HG03342 (cell line): ENCODE results near the gene CD300C.
"Not testable (repeated sequence)": the region's sequence is repeated elsewhere in the genome, so short reads cannot be mapped to it uniquely, and the experiment has no call there.

Source experiments
- ATAC-seq: cut with Tn5 transposase; IDR thresholded peaks from one replicate; pipeline ENCODE4 v1.9.1; 2021; ENCODE audit warnings: mild to moderate bottlenecking, moderate library complexity; ENCODE audit not compliant: unreplicated experiment

Gene CD300C

DNA sequence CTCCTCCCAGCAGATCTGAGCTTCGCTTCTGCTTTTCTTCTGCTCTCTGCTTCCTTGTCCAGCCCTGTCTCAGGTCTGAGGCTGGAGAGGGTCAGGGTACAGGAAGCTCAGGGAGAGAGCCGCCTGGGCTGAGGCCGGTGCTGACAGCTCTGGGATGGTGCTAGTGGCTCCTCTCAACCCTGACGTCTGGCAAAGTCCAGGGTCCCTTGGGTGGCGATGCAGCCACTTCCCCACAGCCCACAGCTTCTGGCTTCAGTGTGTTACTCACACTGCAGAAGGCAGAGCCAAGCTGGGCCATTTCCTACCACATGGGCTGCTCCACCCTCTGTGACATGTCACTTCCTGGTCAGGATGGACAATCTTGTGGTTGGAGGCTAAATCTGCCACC lies at the start of gene CD300C:
Gene CD300C, minus strand, starts transcription at position 273 of the 388 bp plus-strand sequence. CDS start 333 bp downstream, outside the sequence.
- ATAC-seq = no peak

DNA sequence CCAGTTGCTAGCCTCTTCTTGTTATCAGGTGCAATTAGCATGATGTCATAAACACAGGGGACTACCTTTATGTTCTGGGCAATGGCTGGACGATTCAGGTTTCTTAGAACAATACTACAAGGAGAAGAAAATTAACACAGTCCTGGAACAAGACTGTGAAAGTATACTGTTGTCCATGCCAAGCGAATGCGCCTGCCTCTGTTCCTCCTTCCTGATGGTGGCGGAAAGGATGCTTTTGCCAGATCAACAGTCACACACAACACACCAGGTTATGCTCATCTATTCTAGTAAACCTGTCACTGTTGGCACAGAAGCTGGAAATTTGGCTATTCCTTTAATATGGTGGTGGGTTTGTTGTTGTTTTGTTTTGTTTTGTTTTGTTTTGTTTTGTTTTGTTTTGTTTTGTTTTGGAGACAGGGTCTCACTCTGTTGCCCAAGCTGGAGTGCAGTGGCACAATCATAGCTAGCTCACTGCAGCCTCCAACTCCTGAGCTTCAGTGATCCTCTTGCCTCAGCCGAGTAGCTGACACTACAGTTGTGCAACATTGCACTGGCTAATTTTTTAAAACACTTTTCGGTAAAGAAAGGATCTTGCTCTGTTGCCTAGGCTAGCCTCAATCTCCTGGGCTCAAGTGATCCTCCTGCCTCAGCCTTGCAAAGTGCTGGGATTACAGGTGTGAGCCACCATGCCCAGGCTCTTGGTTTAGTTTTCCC lies 49.3 kb upstream of the CD300C start:
- ATAC-seq = no peak

DNA sequence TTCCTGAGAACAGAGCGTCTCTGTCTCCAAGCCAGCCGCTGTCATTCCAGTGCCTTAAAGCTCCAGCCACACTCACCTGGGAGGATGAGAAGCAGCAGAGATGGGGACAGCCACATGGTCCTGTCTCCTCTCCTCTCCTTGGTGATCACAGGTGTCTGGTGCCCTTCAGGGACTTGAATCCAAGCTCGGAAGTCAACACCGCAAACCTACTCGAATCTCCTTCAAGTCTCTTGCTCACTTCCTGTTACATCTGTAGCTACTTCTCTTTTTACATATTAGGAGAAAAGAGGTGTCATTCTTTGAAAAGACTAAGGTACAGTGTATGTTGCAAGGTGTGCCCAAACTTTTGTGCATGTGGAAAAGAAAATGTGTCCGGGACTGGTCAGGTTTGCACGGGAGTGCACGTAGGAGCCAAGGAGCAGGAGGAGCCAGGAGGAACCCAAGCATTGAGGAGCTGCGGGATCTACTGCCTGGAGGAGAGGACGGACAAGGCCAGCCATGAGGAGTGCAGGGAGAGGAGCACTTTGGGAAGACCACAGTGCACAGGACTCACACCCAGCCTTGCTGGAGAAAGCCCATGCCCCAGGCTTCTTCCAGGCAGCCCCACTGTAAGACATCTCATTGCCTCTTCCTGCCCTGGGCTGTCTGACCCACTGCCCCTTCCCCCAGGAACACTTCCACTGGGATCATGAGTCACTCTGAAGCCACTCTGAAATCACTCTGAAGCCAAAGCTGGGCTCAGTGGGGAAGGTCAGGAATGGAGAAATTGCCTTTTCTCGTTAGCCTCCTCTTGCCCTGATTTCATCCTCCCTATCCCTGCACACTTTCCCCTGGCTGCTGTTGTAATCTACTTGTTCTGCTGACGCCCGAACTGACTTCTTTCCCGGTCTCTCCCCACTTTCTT lies 46.4 kb upstream of the CD300C start, which contains the start of gene CD300LD:
Gene CD300LD, minus strand, starts transcription at position 197 of the 904 bp plus-strand sequence. Its CDS starts 81 bp downstream, at position 116.
- ATAC-seq = no peak

DNA sequence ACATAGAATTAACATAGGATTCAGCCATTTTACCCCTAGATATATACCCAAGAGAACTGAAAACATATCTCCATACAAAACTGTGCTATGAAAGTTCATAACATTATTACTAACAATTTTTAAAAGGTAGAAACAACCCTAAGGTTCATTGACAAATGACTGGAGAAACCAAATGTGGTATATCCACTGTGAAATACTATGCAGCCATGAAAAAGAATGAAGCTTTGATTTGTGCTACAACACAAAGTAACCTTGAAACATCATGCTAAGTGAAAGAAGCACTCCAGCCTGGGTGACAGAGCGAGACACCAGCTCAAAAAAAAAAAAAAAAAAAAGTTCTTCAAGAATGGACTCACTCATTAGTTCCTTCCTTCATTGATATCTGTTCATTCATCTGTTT lies 45.6 kb upstream of the CD300C start:
- no peak for ATAC-seq

DNA sequence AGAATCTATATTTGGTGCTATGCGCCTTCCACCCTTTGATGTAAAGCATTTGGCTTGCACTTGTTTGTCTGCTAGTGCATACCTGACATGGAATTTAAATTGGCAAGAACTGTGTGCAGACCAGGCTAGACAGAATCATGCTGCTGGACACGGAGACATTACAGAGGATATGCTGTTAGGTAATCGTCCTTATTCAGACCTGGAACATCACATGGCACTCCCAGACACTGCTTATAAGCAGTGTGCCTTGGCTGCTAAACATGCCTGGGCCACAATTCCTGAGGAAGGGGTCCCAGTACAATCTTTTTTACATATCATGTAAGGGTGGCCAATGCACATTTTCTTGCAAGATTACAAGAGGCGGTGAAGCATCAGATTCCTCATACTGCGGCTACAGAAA lies 39.8 kb upstream of the CD300C start:
- no peak for ATAC-seq

DNA sequence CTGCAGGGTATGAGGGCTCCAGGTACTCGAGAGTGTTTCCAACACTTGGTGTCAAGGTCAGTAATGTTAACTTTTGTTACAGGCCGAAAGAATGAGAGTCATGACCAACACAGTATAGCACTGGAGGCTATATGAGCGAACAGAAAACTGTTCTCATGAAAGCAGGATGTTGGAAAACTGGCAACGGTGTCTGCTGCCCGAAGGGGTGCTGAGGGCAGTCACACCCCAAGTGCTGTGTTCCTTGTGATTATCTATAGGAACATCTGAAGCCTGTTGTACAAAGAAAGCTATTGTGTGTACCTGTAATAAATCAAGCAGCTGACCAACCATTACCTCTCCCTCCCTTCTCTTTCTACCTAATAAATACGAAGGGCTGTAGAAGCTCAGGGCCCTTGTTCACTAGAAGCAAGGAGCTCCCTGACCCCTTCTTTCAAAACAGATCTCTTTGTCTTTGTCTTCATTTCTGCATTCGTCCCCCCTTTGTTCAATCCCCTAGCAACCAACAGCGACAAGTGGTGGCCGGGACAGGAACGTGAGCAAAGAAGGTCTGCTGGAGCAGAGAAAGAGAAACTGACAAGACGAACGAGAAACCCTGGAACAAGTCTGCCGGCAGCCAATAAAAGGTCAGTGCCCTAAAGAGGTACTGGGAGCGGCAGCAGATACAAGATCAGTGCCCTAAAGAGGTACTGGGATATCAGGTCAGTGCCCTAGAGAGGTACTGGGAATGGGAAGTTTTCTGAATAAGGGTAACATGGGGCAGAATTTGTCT lies 38.6 kb upstream of the CD300C start:
- ATAC-seq = no peak

DNA sequence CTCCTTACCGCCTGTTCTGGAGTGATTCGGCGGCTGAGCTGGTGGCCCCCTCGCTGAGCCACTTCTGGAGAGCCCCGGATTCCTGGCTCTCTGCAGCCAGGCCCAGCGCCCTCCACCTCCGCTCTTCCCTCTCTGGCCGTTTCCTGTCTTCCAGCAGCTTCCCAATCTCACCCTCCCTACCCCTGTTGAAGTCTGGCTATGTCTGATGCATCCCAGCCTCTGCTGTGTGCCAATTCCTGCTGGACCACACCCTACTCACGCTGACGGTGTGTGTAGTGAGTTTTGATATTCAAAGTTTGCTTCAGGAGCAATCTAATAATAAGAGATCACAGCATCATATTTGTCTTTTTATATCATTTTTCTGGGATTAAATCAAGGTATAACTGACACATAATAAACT lies 36.7 kb upstream of the CD300C start:
- no peak for ATAC-seq

DNA sequence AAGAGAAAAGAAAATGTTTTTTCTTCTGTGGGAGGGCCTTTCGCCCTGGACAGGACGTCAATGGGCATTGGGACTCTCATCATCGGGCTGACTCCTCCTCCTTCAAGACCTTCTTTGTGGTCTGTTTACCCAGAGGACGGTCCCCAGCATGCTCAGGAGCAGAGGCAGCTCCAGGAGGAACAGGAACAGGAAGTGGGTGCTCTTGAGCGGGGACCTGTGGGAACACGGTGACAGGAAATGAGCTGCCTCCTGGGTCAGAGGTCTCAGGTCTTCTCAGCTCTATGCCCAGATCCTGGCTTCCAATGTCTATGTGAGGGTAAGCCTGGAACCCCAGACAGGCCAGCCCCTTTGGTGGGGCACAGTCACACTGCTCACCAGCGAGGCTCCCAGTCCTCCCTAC lies 34.0 kb upstream of the CD300C start:
- ATAC-seq = no peak

DNA sequence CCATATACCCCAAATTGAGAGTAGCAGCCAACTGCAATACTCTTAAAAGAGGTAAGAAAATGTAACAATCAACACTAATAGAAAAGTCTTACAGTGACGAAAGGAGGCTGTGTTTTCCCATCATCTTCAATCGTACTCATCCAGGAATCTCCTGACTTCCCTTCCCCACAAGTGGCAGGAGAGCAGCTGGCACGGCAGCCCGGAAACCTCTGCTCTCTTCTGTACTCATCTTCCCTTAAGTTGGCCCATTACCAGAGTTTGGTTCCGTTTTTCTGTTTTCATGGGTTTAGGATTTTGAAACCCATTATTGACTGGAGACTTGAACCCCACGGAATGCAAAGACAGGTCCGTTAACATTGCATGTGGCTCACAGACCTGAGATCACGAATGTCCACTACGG lies 33.1 kb upstream of the CD300C start:
- ATAC-seq = no peak

DNA sequence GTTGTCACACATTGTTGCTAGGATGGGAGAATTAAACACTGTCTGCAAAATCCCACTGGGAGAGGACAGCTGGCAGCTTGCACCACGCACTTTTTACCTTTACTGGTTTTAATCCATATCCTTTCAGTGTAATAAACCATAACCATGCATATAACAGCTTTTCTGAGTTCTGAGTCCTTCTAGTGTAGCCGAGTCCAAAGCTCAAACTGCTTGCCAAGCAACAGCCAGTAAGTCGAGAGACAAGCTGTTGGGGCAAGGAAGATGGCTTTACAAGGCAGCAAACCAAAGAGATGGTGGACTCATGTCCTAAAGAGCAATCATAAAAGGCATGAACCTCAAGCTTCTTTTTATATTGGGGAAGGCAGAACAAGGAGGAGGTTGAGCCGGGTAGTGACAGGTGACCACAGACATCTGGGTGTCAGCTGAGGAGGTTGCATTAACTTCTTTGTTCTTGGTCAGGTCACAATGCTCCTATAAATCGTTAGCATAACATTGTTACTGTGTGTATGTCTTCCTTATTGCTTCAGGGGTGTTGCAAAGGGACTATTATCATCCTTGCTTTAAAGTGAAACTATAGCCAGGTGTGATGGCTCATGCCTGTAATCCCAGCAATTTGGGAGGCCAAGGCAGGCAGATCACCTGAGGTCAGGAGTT lies 28.7 kb upstream of the CD300C start:
- ATAC-seq = no peak

DNA sequence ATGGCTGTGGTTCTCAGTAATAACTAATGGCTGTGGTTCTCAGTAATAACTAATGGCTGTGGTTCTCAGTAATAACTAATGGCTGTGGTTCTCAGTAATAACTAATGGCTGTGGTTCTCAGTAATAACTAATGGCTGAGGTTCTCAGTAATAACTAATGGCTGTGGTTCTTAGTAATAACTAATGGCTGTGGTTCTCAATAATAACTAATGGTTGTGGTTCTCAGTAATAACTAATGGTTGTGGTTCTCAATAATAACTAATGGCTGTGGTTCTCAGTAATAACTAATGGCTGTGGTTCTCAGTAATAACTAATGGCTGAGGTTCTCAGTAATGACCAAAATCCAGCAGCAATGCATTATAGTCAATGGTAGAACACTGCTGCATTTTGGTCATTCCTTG lies 27.7 kb upstream of the CD300C start:
- ATAC-seq = not testable (repeated sequence)

DNA sequence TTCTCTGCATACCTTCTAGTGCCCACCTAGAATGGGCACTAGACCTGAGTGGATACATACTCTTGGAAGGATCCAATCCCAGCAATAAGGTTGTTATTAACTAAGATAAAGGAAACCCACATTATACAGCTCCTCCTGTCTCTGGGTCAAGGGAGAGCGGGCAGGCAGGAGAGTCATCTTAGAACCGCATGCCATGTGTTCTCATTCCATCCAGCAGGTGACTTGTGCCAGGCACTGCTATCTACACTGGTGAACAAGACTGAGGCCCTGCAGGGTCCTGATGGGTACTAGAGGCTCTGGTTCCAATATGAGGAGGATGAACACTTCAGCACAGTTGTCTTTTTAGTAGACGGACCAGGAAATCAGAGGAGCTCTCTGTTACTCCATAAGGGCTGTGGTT lies 27.3 kb upstream of the CD300C start:
- ATAC-seq = no peak

DNA sequence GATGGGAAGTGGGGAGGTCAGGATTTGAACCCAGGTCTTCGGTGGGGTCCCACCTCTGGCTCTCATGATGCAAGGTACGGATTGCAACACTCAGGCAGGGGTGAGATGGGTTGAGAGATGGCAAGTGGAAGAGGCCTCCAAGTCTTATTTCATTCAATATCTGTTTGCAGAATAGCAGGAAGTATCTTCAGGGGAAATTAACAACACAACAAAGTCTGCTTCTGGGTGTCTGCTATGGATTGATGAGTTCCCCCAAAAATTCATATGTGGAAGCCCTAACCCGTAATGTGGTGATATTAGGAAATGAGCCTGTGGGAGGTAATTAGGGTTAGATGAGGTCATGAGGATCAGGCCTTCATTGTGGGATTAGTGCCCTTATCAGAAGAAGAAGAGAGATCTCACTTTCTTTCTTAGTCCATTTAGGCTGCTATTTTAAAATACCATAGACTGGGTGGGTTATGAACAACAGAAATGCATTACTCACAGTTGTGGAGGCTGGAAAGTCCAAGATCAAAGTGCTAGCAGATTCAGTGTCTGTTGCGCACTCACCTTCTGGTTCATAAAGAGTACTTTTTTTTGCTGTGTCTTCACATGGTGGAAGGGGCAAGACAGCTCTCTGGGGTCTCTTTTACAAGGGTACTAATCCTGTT lies 25.8 kb upstream of the CD300C start:
- no peak for ATAC-seq

DNA sequence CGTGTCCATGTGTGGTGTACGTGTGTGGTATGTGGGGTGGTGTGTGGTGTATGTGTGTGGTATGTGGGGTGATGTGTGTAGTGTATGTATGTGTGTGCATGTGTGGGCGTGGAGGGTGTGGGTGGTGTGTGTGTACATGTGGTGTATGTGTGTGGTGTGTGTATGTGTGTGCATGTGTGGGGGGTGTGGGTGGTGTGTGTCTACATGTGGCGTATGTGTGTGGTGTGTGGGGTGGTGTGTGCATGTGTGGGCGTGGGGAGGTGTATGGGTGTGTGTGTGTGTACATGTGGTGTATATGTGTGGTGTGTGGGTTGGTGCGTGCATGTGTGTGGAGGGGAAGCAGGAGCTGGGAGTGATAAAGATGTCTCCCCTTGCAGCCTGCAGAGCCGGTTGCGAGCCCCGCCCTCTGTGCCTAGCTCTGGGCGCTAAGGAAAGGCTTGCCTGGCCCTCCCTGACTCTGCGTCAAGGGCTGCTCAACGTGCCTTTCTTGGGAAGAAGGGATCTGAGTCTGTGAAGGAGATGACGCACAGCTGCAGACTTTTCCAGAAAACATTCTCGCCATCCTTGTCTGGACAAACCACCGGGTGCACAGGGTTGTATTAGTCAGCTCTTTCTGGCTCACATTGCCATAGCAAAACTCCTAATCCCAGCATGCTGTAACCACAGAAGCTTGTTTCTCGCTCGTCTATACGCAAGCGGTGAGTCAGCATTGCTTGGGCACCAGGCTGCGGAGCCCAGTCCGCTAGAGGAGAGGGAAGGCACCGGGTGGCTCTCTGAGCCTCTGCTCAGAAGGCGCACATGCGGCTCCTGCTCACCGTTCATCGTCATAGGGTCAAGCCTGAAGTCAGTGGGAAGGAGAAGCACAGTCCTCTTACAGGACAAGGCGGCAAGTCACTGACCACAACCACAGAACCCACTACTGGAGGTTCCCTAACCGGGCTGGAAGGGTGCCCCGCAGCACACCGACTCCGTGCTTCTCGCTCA lies 23.4 kb upstream of the CD300C start:
- ATAC-seq = no peak

DNA sequence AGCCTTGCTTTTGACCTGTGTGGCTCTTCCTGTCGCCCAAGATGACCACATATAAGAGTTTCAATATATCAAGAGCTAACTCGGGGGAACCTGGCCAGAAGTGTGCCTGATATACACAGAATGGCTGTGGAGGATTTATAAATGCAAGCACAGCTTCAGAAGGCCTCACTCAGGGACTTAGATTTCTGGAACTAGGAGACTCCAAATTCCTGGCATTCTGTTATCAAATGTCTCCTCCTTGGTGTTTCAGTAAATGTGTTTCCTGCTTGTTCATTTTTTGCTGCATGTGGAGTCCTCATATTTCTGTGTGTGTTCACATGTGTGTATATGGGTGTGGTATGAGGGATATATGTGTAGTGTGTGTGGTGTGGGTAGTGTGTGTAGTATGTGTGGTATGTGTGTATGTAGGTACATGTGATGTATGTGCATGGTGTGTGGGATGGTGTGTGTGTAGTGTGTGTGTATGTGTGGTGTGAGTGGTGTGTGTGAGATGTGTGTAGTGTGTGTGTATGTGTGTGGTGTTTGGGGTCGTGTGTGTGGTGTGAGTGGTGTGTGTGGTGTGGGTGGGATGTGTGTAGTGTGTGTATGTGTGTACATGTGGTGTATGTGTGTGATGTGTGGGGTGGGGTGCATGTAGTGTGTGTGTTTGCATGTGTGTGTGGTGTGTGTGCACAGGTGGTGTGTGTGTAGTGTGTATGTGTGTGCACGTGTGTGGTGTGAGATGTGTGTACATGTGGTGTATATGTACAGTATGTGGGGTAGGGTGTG lies 22.4 kb upstream of the CD300C start:
- no peak for ATAC-seq

DNA sequence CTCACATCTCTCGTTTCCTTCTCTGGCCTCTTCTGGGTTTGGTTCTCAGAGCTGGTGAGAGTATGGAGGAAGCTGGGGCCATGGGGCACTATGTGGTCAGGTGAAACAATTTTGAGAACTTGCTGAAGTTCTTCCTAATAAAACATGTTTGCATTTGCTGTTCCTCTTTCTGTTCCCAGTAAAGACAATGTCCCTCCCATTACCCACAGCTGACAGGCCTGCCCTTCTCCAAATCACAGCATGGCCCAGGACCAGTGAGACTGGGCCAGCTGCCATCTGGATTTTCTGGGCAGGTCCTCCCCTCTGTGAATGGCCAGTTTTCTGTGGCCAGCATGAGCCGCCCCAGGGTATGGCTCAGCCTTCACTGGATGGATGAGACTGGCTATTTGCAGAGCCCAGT lies 21.5 kb upstream of the CD300C start, which contains the start of gene CD300H:
Gene CD300H, minus strand, starts transcription at position 113 of the 400 bp plus-strand sequence.
- no peak for ATAC-seq

DNA sequence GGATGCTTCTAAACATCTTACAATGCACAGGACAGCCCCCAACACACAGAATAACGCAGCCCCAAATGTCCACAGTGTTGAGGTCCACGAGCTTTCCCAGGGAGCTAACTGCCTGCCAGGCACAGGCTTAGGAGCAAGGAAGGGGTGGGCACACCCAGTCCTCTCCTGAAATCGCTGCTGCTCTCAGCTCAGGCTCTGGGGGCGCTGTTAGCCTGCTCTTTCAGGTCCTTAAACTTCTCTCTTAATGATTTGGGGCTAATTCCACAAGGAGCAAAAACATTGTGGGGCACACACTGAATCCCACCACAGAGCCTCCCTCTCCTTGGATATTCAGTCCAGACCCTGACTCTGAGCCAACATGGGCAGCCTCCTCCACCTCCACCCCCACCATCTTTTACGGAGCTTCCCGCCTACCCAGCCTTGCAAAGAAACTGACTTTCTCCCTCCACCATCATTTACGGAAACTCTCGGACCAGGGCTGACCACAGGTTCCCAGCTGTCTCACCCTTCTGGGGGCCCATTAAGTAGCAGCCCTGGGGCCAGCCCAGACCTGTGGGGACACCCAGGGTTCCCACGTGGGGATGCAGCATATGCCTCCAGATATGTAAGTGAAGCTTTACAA lies 20.3 kb upstream of the CD300C start:
- ATAC-seq = no peak

DNA sequence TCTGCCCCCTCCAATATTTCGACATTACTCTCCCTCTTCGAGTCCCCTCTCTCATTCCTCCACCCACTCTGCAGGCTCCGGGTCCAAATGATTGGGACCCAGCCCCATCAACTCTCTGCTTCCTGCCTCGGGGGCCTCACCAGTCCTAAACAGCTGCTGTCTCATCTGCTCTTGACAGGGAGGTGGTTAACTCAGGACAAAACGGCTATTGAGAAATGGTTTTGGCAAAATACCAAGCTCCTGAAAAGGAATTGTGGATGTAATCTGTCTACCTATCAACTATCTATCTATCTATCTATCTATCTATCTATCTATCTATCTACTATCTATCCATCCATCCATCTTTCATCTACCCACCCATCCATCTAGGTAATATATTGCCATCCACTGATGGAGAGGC lies 19.2 kb upstream of the CD300C start:
- no peak for ATAC-seq
